Measurements from ENCODE around the gene PTPRD.

- TF ChIP-seq CTCF (conservative IDR thresholded peaks at IDR 0.05 in 1 of 2, IDR thresholded peaks at IDR 0.05 in 1 of 2; ENCODE audit: extremely low read depth in 1 of 2, insufficient read depth in 1 of 2, low read depth in 1 of 2, low read length in 2 of 2) (no peak), EZH2 (IDR thresholded peaks at IDR 0.05; ENCODE audit: borderline replicate concordance, low read length) (no peak)
Observed at GRCh38 chr9:9498128-9498527, 1114.7 kb downstream of the PTPRD start.
